Subcutaneous abdominal adipose tissue (tissue), 5 donors: Measurements from ENCODE around the gene ZNF574.

ENCODE experiments used
- H3K27ac ChIP-seq: one replicate; pipeline ENCODE4 v1.7.0; 2013; ENCODE audit warnings: low read depth, mild to moderate bottlenecking, inconsistent platforms, low read length, moderate library complexity
- H3K27me3 ChIP-seq, 5 donors: one replicate each; pipeline ENCODE4 v1.7.0; 2013; ENCODE audit warnings: low read length in 5 of 5, inconsistent platforms in 1 of 5; ENCODE audit not compliant: control insufficient read depth in 5 of 5, insufficient read depth in 4 of 5
- H3K36me3 ChIP-seq, 5 donors: one replicate each; pipeline ENCODE4 v1.7.0; 2013; ENCODE audit warnings: low read length in 5 of 5; ENCODE audit not compliant: control insufficient read depth in 5 of 5, insufficient read depth in 5 of 5
- H3K4me1 ChIP-seq, 5 donors: one replicate each; pipeline ENCODE4 v1.7.0; 2013; ENCODE audit warnings: low read length in 5 of 5, mild to moderate bottlenecking in 3 of 5, moderate library complexity in 1 of 5; ENCODE audit not compliant: control insufficient read depth in 5 of 5, insufficient read depth in 5 of 5
- H3K4me3 ChIP-seq, 5 donors: one replicate each; pipeline ENCODE4 v1.7.0; 2013; ENCODE audit warnings: low read length in 5 of 5, low read depth in 1 of 5
- H3K9ac ChIP-seq, 5 donors: one replicate each; pipeline ENCODE4 v1.7.0; 2013; ENCODE audit warnings: low read length in 5 of 5, mild to moderate bottlenecking in 4 of 5, moderate library complexity in 3 of 5
- H3K9me3 ChIP-seq, 5 donors: one replicate each; pipeline ENCODE4 v1.7.0; 2013; ENCODE audit warnings: low read length in 5 of 5; ENCODE audit not compliant: control insufficient read depth in 5 of 5
- donor health status: healthy.
- donor health status: healthy.
- donor health status: healthy.
- donor health status: healthy.
- donor health status: healthy.

The ZNF574 gene

GRCh38 chr19:42121656-42122069 is 45.7 kb downstream of the ZNF574 start:
- Histone ChIP-seq H3K27ac (no peak overlapping the region), H3K9ac (no peak overlapping the region), H3K36me3 (peaks cover 0 to under 1% (median 0%) of the 10 kb centered on the region in 5 donors)

GRCh38 chr19:42122691-42123607 is 47.0 kb downstream of the ZNF574 start:
- Histone ChIP-seq H3K9ac (no peak overlapping the region), H3K9me3 (no peaks in the 10 kb centered on the region), H3K36me3 (no peaks in the 10 kb centered on the region), H3K27me3 (peaks cover 0 to 6% (median 2%) of the 10 kb centered on the region in 5 donors), H3K4me1 (peaks cover 0 to 39% (median 6%) of the 10 kb centered on the region in 5 donors), H3K27ac (no peak overlapping the region), H3K4me3 (no peak overlapping the region)

More at GRCh38 chr19:42121656-42122069, 45.7 kb downstream of the ZNF574 start:
- H3K4me1 ChIP-seq, result peaks cover 0 to 35% (median 6%) of the 10 kb centered on the region in 5 donors
- H3K4me3 ChIP-seq, result no peak overlapping the region
- H3K9me3 ChIP-seq, result no peaks in the 10 kb centered on the region
- peaks cover 0 to 6% (median 2%) of the 10 kb centered on the region in 5 donors for H3K27me3 ChIP-seq

- H3K27me3 ChIP-seq, result peaks cover 0 to 6% (median 2%) of the 10 kb centered on the region in 5 donors
- H3K36me3 ChIP-seq, result no peaks in the 10 kb centered on the region
- no peak overlapping the region for H3K9ac ChIP-seq
- no peak overlapping the region for H3K27ac ChIP-seq
- peaks cover 0 to 42% (median 6%) of the 10 kb centered on the region in 5 donors for H3K4me1 ChIP-seq
- H3K4me3 ChIP-seq, result no peak overlapping the region
- no peaks in the 10 kb centered on the region for H3K9me3 ChIP-seq
Measured at GRCh38 chr19:42123765-42124164, 47.8 kb downstream of the ZNF574 start.

- no peak overlapping the region for H3K9ac ChIP-seq
- H3K9me3 ChIP-seq, result no peaks in the 10 kb centered on the region
- H3K27ac ChIP-seq, result no peak overlapping the region
- peaks cover 0 to 47% (median 10%) of the 10 kb centered on the region in 5 donors for H3K4me1 ChIP-seq
- H3K36me3 ChIP-seq, result no peaks in the 10 kb centered on the region
- peaks cover 0 to 9% (median 2%) of the 10 kb centered on the region in 5 donors for H3K27me3 ChIP-seq
- no peak overlapping the region for H3K4me3 ChIP-seq
Measured at GRCh38 chr19:42124386-42124901, 48.5 kb downstream of the ZNF574 start.

GRCh38 chr19:42125536-42125935 is 49.6 kb downstream of the ZNF574 start:
- Histone ChIP-seq H3K27me3 (peaks cover 0 to 17% (median 7%) of the 10 kb centered on the region in 5 donors), H3K36me3 (no peaks in the 10 kb centered on the region), H3K27ac (no peak overlapping the region), H3K9me3 (no peaks in the 10 kb centered on the region), H3K9ac (no peak overlapping the region), H3K4me3 (no peak overlapping the region), H3K4me1 (peaks cover 2 to 56% (median 20%) of the 10 kb centered on the region in 5 donors)

- Histone ChIP-seq H3K27ac (no peak overlapping the region), H3K4me3 (no peak overlapping the region), H3K9ac (no peak overlapping the region), H3K36me3 (no peaks in the 10 kb centered on the region), H3K4me1 (peaks cover 0 to 53% (median 24%) of the 10 kb centered on the region in 5 donors), H3K9me3 (no peaks in the 10 kb centered on the region), H3K27me3 (peaks cover 0 to 21% (median 12%) of the 10 kb centered on the region in 5 donors)
Measured at GRCh38 chr19:42126574-42126973, 50.6 kb downstream of the ZNF574 start.

GRCh38 chr19:42129399-42130253 is 53.7 kb downstream of the ZNF574 start:
- Histone ChIP-seq H3K27me3 (peaks cover 17 to 42% (median 31%) of the 10 kb centered on the region in 5 donors), H3K4me3 (peak overlapping the region in 4 of 5 donors; percentile 13 to 30 (median 22)), H3K27ac (no peak overlapping the region), H3K4me1 (peaks cover 2 to 46% (median 29%) of the 10 kb centered on the region in 5 donors), H3K9me3 (no peaks in the 10 kb centered on the region), H3K9ac (peak overlapping the region in 1 of 5 donors; percentile 28), H3K36me3 (no peaks in the 10 kb centered on the region)

GRCh38 chr19:42130254-42130573 is 54.2 kb downstream of the ZNF574 start:
- Histone ChIP-seq H3K27ac (no peak overlapping the region), H3K4me3 (peak overlapping the region in 2 of 5 donors; percentile 13 to 21), H3K9me3 (no peaks in the 10 kb centered on the region), H3K4me1 (peaks cover 2 to 46% (median 29%) of the 10 kb centered on the region in 5 donors), H3K27me3 (peaks cover 17 to 42% (median 31%) of the 10 kb centered on the region in 5 donors), H3K36me3 (no peaks in the 10 kb centered on the region), H3K9ac (peak overlapping the region in 1 of 5 donors; percentile 28)
